ENCODE results near the gene LDHA. TPM values are rescaled to one million over a fixed set of nuclear protein-coding genes. Genes with fewer than 3 reads are reported as not detected.

Gene LDHA
- total and polyA plus RNA-seq, 2 of the 8 experiments (the other 6 are each of a cell fraction or from before 2014, with no cell fraction given) = 443 to 486 TPM

- Histone ChIP-seq H3K79me2 (ENCODE audit: control insufficient read depth in 1 of 2, insufficient read depth in 2 of 2, low read length in 2 of 2) (peaks cover 0 to 33% of the 10 kb centered on the region in 2 experiments; a peak in 2 of 4 replicates), H3K9ac (replicated peaks in 1 of 4; ENCODE audit: extremely low read depth in 1 of 4, low read depth in 3 of 4, low read length in 3 of 4) (peak overlapping the region in 2 of 4 experiments; percentile 26 to 29; a peak in 4 of 7 replicates), H2BK15ac (ENCODE audit: low read length) (no peak overlapping the region; the same call in 1 of the 2 replicates), H2BK5ac (ENCODE audit: low read depth, low read length) (0 out of 2 replicates have a peak overlapping the region, but pooled peaks have one; percentile 9), H3K4me1 (replicated peaks in 1 of 4; ENCODE audit: control insufficient read depth in 3 of 4, insufficient read depth in 4 of 4, low read length in 3 of 4) (peaks cover 3 to 6% (median 5%) of the 10 kb centered on the region in 4 experiments; a peak in 6 of 7 replicates), H3K27ac (ENCODE audit: low read depth, low read length) (no peak overlapping the region; the same call in 1 of the 2 replicates), H2AK5ac (ENCODE audit: low read depth, low read length) (no peak overlapping the region), H3K4ac (replicated peaks; ENCODE audit: insufficient read length, low read depth, low read length) (no peak overlapping the region), H3K27me3 (replicated peaks in 1 of 4; ENCODE audit: control insufficient read depth in 3 of 4, extremely low read depth in 1 of 4, insufficient read depth in 3 of 4, low read length in 3 of 4) (peaks cover 0 to 4% (median 0%) of the 10 kb centered on the region in 4 experiments; a peak in 2 of 7 replicates), H4K8ac (ENCODE audit: extremely low read depth, insufficient read depth, low read length) (no peak overlapping the region; the same call in 1 of the 2 replicates), H3K23ac (ENCODE audit: insufficient read length) (no peak overlapping the region), H3K4me3 (ENCODE audit: extremely low read depth in 1 of 4, insufficient read depth in 2 of 4, low read depth in 3 of 4, low read length in 4 of 4) (peak overlapping the region; percentile 76 to 87 (median 80)), H4K5ac (ENCODE audit: insufficient read length, low read depth, low read length) (peak overlapping the region; percentile 18), H3K23me2 (ENCODE audit: low read depth, low read length) (peaks cover 11% of the 10 kb centered on the region), H2AFZ (ENCODE audit: low read length) (peak overlapping the region; percentile 93), H2BK120ac (replicated peaks; ENCODE audit: low read depth, low read length) (no peak overlapping the region), H3K56ac (replicated peaks; ENCODE audit: insufficient read length, low read depth, low read length) (peak overlapping the region; percentile 13), H3K79me1 (ENCODE audit: low read depth, low read length) (peaks cover 2% of the 10 kb centered on the region; the same call in 1 of the 2 replicates), H2BK20ac (ENCODE audit: low read length) (peak overlapping the region; percentile 16; the same call in 1 of the 2 replicates), H3K14ac (ENCODE audit: insufficient read length) (no peak overlapping the region), H2BK12ac (ENCODE audit: low read depth, low read length) (peak overlapping the region; percentile 13; the same call in 1 of the 2 replicates), H3K9me3 (ENCODE audit: insufficient read depth in 2 of 2, low read depth in 1 of 2, low read length in 1 of 2) (no peaks in the 10 kb centered on the region), H4K91ac (replicated peaks; ENCODE audit: insufficient read length, low read length) (peak overlapping the region; percentile 36), H3K4me2 (ENCODE audit: insufficient read depth in 1 of 2, low read depth in 2 of 2, low read length in 2 of 2) (peak overlapping the region; percentile 92 to 96), H3K18ac (ENCODE audit: extremely low read depth, low read length) (peak overlapping the region; percentile 96), H3K36me3 (ENCODE audit: control insufficient read depth in 2 of 4, insufficient read depth in 4 of 4, low read length in 3 of 4) (peaks cover 3 to 16% (median 11%) of the 10 kb centered on the region in 4 experiments; a peak in 6 of 8 replicates), H4K20me1 (replicated peaks in 1 of 2; ENCODE audit: control insufficient read depth in 1 of 2, insufficient read depth in 2 of 2, low read length in 2 of 2) (peaks cover 0 to 4% of the 10 kb centered on the region in 2 experiments)
- CTCF ChIA-PET (ENCODE audit: partially characterized antibody) = interaction anchor here (0.7 to 2.5 kb wide), 5 partner anchors 10 to 328 kb away, joined by 3 to 12 read pairs (median 4); partner anchors contain the start of gene SAAL1
- FAIRE-seq = no peak
- DNase-seq (ENCODE audit: low read depth in 1 of 2, low spot score in 2 of 2) = no peak
- POLR2A ChIA-PET (ENCODE audit: partially characterized antibody) = interaction anchor here (0.6 to 4.4 kb wide), 8 partner anchors 8 to 332 kb away, joined by 3 to 26 read pairs (median 4); partner anchors contain the start of genes GTF2H1, HPS5 and IGSF22
- 84% methylated on average over 17 of the region's 22 CpGs; no CpG with 5 or more reads in 1 of the 2 experiments for WGBS, 2 experiments (ENCODE audit: extremely low coverage in 1 of 2, insufficient coverage in 1 of 2, insufficient read length in 1 of 2, insufficient replicate concordance in 2 of 2, low coverage in 1 of 2, low lambda C conversion rate in 2 of 2, missing lambda C conversion rate in 1 of 2)
- no peak for TF ChIP-seq TEAD4 (IDR thresholded peaks at IDR 0.05; ENCODE audit: low read depth, low read length)
- TF ChIP-seq POU5F1 (IDR thresholded peaks at IDR 0.05; ENCODE audit: low read depth, low read length) = no peak
- TF ChIP-seq ZNF274 (IDR thresholded peaks at IDR 0.05; ENCODE audit: borderline replicate concordance, extremely low read depth, low read length) = no peak
- TF ChIP-seq JUND (IDR thresholded peaks at IDR 0.05; ENCODE audit: low read length) = no peak
- TF ChIP-seq, protein P1, sequence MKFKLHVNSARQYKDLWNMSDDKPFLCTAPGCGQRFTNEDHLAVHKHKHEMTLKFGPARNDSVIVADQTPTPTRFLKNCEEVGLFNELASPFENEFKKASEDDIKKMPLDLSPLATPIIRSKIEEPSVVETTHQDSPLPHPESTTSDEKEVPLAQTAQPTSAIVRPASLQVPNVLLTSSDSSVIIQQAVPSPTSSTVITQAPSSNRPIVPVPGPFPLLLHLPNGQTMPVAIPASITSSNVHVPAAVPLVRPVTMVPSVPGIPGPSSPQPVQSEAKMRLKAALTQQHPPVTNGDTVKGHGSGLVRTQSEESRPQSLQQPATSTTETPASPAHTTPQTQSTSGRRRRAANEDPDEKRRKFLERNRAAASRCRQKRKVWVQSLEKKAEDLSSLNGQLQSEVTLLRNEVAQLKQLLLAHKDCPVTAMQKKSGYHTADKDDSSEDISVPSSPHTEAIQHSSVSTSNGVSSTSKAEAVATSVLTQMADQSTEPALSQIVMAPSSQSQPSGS (IDR thresholded peaks at IDR 0.05; ENCODE audit: low read length) = no peak
- no peak for TF ChIP-seq HDAC6 (IDR thresholded peaks at IDR 0.05; ENCODE audit: low read depth, low read length)
- TF ChIP-seq SUZ12 (IDR thresholded peaks at IDR 0.05; ENCODE audit: low read length) = no peak
Measured at GRCh38 chr11:18393581-18394274, 635 bp upstream of the LDHA start.
